Measurements from ENCODE around the gene GAMT. TPM values are rescaled to one million over a fixed set of nuclear protein-coding genes. Genes with fewer than 3 reads are reported as not detected.

Gene GAMT
- total RNA-seq, 2 donors from 2014 or later, result 38.4 to 49.6 TPM

DNA sequence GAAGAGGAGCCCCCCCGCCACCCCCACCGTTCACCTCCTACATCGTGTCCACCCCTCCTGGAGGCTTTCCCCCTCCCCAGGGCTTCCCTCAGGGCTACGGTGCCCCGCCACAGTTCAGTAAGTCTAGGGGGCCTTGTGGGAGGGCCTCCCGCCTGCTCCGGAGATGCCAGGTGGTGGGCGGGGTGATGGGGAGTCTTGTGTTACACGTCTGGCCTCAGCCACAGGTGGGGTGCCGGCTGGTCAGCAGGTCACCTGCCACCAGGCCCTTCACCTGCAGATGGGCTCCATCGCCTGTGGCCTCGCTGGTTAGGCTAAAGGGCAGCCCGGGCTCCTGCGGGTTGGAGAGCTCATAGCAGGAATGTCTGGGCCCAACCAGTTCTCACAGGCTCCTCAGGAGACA lies 28.9 kb upstream of the GAMT start:
- DNase-seq, result no peak
- no peaks in the 10 kb centered on the region for H3K9me3 ChIP-seq (ENCODE audit: control insufficient read depth, low read length)
- H3K36me3 ChIP-seq (ENCODE audit: control insufficient read depth, insufficient read depth, low read length), result peaks cover 70% of the 10 kb centered on the region
- Mint-ChIP-seq H3K4me1 (no peaks in the 10 kb centered on the region), H3K9me3 (no peaks in the 10 kb centered on the region), H3K27me3 (ENCODE audit: insufficient read depth) (no peaks in the 10 kb centered on the region), H3K27ac (no peak overlapping the region), H3K36me3 (ENCODE audit: low read depth) (peaks cover 42% of the 10 kb centered on the region), H3K4me3 (no peak overlapping the region)
- H3K4me1 ChIP-seq (ENCODE audit: control insufficient read depth, insufficient read depth, low read length), result no peaks in the 10 kb centered on the region
- H3K27me3 ChIP-seq (ENCODE audit: control insufficient read depth, insufficient read depth, low read length, poor library complexity, severe bottlenecking), result no peaks in the 10 kb centered on the region
- no peak overlapping the region for H3K9ac ChIP-seq (ENCODE audit: extremely low read depth, low read length, poor library complexity, severe bottlenecking)
- H3K27ac ChIP-seq (ENCODE audit: low read depth, low read length), result no peak overlapping the region
- TF ChIP-seq, protein P1, sequence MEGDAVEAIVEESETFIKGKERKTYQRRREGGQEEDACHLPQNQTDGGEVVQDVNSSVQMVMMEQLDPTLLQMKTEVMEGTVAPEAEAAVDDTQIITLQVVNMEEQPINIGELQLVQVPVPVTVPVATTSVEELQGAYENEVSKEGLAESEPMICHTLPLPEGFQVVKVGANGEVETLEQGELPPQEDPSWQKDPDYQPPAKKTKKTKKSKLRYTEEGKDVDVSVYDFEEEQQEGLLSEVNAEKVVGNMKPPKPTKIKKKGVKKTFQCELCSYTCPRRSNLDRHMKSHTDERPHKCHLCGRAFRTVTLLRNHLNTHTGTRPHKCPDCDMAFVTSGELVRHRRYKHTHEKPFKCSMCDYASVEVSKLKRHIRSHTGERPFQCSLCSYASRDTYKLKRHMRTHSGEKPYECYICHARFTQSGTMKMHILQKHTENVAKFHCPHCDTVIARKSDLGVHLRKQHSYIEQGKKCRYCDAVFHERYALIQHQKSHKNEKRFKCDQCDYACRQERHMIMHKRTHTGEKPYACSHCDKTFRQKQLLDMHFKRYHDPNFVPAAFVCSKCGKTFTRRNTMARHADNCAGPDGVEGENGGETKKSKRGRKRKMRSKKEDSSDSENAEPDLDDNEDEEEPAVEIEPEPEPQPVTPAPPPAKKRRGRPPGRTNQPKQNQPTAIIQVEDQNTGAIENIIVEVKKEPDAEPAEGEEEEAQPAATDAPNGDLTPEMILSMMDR (conservative IDR thresholded peaks at IDR 0.05), result no peak
- no peak overlapping the region for H3K4me3 ChIP-seq (ENCODE audit: low read length)
- WGBS, 2 experiments (ENCODE audit: insufficient coverage in 1 of 2, insufficient read length in 1 of 2), result 99 to 100% methylated on average over 4 to 14 of the region's 14 CpGs

DNA sequence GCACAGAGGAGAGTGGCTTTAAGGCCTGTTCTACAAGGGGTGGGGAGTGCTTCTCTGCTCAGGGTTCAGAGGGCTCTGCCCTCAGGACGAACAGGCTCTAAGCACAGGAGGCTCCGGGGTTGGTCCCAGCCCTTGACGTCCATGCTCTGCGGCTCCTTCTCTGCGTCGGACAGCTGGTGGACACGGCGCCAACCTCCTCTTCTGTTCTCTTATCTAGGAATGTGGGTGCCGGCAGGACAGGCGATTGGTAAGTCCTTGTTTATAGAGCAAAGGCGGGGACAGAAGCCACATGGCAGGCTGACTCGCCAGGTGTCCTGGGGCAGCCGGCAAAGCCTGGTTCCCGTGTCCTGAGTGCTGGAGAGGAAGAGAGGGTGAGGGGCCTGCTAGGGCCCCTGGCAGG lies 28.4 kb upstream of the GAMT start:
- TF ChIP-seq, protein P1 (conservative IDR thresholded peaks at IDR 0.05), result no peak
- H3K4me3 Mint-ChIP-seq, result no peak overlapping the region
- H3K9me3 ChIP-seq (ENCODE audit: control insufficient read depth, low read length), result no peaks in the 10 kb centered on the region
- no peak overlapping the region for H3K9ac ChIP-seq (ENCODE audit: extremely low read depth, low read length, poor library complexity, severe bottlenecking)
- no peaks in the 10 kb centered on the region for H3K27me3 ChIP-seq (ENCODE audit: control insufficient read depth, insufficient read depth, low read length, poor library complexity, severe bottlenecking)
- no peak overlapping the region for H3K27ac ChIP-seq (ENCODE audit: low read depth, low read length)
- H3K27me3 Mint-ChIP-seq (ENCODE audit: insufficient read depth), result no peaks in the 10 kb centered on the region
- no peaks in the 10 kb centered on the region for H3K4me1 ChIP-seq (ENCODE audit: control insufficient read depth, insufficient read depth, low read length)
- 96 to 100% methylated on average over 14 of the region's 14 CpGs for WGBS, 2 experiments (ENCODE audit: insufficient coverage in 1 of 2, insufficient read length in 1 of 2)
- no peak overlapping the region for H3K27ac Mint-ChIP-seq
- H3K4me3 ChIP-seq (ENCODE audit: low read length), result no peak overlapping the region
- peaks cover 45% of the 10 kb centered on the region for H3K36me3 Mint-ChIP-seq (ENCODE audit: low read depth)
- H3K36me3 ChIP-seq (ENCODE audit: control insufficient read depth, insufficient read depth, low read length), result peaks cover 72% of the 10 kb centered on the region
- H3K9me3 Mint-ChIP-seq, result no peaks in the 10 kb centered on the region
- no peaks in the 10 kb centered on the region for H3K4me1 Mint-ChIP-seq
- DNase-seq, result no peak

DNA sequence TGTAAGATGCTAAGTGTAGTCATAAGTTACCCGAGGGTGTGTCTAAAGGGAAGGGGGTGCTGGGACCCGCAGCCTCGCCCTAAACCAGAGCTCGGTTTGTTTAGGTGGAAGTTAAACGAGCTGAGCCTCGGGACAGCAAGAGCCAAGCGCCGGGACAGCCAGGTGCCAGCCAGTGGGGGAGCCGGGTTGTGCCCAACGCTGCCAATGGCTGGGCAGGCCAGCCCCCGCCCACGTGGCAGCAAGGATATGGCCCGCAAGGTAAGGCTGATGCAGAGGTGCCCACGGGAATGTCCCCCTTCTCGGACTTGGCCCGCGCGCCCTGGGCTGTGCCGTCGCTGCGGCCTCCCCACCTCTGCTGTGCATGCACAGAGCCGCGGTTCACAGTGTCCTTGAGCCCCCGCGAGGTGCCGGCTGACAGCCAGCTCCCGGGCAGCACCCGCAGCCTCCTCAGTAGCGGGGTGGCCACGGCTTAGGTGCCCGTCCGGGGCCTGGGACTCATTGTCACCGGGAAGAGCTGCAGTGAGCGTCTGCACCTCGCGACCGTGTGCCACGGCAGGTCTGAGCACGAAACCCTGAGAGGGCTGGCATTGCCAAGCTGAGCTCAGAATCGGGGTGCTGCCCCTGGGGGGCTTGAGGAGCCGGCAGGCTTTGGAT lies 27.5 kb upstream of the GAMT start:
- no peak overlapping the region for H3K4me3 ChIP-seq (ENCODE audit: low read length)
- 96 to 97% methylated on average over 36 to 41 of the region's 41 CpGs for WGBS, 2 experiments (ENCODE audit: insufficient coverage in 1 of 2, insufficient read length in 1 of 2)
- H3K27me3 ChIP-seq (ENCODE audit: control insufficient read depth, insufficient read depth, low read length, poor library complexity, severe bottlenecking), result no peaks in the 10 kb centered on the region
- no peak overlapping the region for H3K27ac Mint-ChIP-seq
- H3K36me3 Mint-ChIP-seq (ENCODE audit: low read depth), result peaks cover 45% of the 10 kb centered on the region
- H3K4me3 Mint-ChIP-seq, result no peak overlapping the region
- H3K27ac ChIP-seq (ENCODE audit: low read depth, low read length), result no peak overlapping the region
- peaks cover 76% of the 10 kb centered on the region for H3K36me3 ChIP-seq (ENCODE audit: control insufficient read depth, insufficient read depth, low read length)
- no peaks in the 10 kb centered on the region for H3K4me1 Mint-ChIP-seq
- H3K9me3 Mint-ChIP-seq, result no peaks in the 10 kb centered on the region
- TF ChIP-seq, protein P1 (conservative IDR thresholded peaks at IDR 0.05), result no peak
- H3K9me3 ChIP-seq (ENCODE audit: control insufficient read depth, low read length), result no peaks in the 10 kb centered on the region
- H3K4me1 ChIP-seq (ENCODE audit: control insufficient read depth, insufficient read depth, low read length), result no peaks in the 10 kb centered on the region
- no peak for DNase-seq
- no peak overlapping the region for H3K9ac ChIP-seq (ENCODE audit: extremely low read depth, low read length, poor library complexity, severe bottlenecking)
- no peaks in the 10 kb centered on the region for H3K27me3 Mint-ChIP-seq (ENCODE audit: insufficient read depth)

All from endodermal cell (in vitro differentiated cells).